Breast epithelium (tissue), 3 donors: ENCODE data around the gene TADA2B.

Experiments used
- POLR2A ChIP-seq: fragments of 450-650 bp; IDR thresholded peaks from one replicate; pipeline ENCODE4 v1.6.1; 2016; ENCODE audit warnings: antibody characterized with exemption, mild to moderate bottlenecking, moderate library complexity
- POLR2AphosphoS5 ChIP-seq, 3 donors: sonication (generic); formaldehyde crosslinking; IDR thresholded peaks; one replicate each; pipeline ENCODE4 v1.6.1; 2017; ENCODE audit warnings: antibody characterized with exemption in 3 of 3
- TF ChIP-seq, protein P1 (sequence below), 3 donors: fragments of 450-650 bp; IDR thresholded peaks; one replicate each; pipeline ENCODE4 v1.5.1; 2016 to 2017; ENCODE audit warnings: antibody characterized with exemption in 3 of 3, mild to moderate bottlenecking in 3 of 3, moderate library complexity in 3 of 3

DNA sequence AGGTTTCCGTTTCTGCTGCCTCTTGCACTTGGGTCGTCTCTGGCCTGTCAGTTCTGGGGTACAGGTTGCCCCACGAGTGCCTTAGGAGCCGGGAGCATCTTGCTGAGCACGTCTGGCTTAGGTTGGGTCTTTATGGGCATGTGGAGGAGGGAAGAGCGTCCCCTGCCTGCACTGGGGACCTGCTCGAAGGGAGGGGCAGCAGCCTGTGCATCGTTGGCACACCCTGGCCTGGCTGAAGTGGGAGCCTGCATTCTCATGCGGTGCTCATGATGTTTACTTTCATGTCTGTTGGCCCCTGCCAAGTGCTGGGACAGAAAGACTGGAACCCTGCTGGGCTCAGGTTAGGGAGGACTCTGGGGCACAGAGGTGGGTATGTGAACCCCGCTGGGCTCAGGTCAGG, 23.8 kb upstream of the TADA2B start:
- TF ChIP-seq, protein P1, sequence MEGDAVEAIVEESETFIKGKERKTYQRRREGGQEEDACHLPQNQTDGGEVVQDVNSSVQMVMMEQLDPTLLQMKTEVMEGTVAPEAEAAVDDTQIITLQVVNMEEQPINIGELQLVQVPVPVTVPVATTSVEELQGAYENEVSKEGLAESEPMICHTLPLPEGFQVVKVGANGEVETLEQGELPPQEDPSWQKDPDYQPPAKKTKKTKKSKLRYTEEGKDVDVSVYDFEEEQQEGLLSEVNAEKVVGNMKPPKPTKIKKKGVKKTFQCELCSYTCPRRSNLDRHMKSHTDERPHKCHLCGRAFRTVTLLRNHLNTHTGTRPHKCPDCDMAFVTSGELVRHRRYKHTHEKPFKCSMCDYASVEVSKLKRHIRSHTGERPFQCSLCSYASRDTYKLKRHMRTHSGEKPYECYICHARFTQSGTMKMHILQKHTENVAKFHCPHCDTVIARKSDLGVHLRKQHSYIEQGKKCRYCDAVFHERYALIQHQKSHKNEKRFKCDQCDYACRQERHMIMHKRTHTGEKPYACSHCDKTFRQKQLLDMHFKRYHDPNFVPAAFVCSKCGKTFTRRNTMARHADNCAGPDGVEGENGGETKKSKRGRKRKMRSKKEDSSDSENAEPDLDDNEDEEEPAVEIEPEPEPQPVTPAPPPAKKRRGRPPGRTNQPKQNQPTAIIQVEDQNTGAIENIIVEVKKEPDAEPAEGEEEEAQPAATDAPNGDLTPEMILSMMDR (IDR thresholded peaks at IDR 0.05) = no peak
- TF ChIP-seq POLR2AphosphoS5 (IDR thresholded peaks at IDR 0.05) = no peak
- TF ChIP-seq POLR2A = no peak
